ENCODE measurements around the gene CLDN25.
"Not testable (repeated sequence)": the region's sequence is repeated elsewhere in the genome, so short reads cannot be mapped to it uniquely, and the experiment has no call there.

The CLDN25 gene

DNA sequence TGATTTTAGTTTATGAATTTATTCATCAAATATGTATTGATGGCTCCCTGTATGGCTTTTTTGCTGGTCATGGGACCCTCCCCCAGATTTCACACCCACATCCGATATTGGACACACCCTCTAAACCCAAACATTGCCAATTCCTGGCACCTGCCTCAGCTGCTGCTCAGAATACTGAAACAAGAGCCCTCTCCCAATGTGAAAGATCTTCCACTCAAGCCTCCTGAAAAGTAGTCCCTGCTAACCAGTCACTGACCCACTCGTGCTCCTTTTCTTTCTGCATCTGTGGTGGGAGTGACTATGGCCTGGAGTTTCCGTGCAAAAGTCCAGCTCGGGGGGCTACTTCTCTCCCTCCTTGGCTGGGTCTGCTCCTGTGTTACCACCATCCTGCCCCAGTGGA is at the start of gene CLDN25:
Gene CLDN25, plus strand, starts transcription at position 301 of the 400 bp plus-strand sequence. Its CDS starts 0 bp downstream, at position 301.
- no peak for DNase-seq

DNA sequence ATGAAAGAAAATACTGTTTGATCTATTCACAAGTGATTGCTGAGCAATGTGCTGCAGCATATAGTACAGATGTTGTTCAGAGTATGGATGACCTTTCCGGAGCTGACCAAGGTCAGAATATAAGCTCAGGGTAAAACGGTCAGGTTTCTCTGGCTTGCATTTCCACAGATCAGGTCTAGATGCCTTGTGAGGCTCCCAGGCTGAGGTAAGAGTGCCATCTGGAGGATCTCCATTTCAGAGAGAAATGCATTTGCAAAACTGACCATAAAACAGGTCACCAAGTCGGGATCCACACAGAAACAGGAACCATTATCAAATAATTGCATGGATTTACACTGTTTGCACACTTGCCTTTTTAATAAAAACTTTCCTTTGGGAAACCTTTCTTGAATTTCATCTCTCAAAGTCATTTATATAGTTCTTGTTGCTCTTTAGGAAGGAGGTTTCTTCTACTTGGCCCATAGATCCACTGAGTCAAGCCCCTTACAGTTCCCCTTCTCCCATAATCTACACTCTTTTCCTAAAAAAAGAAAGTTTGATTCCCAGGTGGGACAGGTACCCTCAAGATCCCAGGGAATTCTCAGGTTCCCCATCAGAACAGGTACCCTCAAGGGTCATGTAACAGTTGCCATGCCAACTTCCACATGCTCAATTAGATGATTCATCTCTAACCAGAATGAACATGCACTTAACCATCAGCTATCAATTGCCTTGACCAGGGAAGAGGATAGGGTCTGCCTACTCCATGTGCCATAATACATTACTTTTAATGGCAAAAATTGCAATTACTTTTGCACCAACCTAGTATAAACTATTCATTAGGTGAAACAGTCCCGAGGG is 48.5 kb upstream of the CLDN25 start:
- DNase-seq: no peak

DNA sequence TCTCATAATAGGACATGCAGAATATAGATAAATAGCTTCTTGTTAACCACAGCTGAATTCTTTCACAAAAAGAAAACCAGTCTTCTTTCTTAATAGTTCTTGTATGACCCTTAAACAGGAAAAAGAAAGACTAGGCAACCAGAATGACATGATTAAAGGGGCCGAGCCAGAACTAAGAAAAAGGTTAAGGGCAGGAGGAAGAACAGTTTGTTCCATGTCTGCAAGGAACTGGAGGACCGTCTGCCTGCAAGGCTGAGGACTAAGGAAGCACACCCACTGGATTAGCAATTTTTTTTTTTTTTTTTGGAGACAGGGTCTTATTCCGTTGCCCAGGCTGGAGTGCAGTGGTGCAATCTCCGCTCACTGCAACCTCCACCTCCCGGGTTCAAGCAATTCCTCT is 47.5 kb upstream of the CLDN25 start:
- DNase-seq: no peak

DNA sequence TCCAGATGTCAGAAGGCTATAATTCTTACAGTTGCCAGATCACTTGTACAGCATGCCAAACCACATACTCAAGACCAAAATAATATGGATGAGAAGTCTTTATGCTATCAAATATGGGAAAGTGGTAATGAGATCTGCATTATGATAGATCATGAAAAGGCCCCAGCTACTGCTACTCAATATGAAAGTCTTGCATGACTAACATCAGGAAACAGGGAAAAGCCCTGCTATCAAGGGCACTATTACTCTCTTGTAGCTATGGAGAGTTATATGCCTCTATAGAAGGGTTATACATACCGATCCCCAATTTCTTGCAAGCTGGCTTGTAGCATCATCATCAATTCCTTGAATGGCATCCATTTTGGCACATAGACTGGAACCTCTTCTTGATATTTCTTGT is 43.3 kb upstream of the CLDN25 start:
- DNase-seq: no peak

DNA sequence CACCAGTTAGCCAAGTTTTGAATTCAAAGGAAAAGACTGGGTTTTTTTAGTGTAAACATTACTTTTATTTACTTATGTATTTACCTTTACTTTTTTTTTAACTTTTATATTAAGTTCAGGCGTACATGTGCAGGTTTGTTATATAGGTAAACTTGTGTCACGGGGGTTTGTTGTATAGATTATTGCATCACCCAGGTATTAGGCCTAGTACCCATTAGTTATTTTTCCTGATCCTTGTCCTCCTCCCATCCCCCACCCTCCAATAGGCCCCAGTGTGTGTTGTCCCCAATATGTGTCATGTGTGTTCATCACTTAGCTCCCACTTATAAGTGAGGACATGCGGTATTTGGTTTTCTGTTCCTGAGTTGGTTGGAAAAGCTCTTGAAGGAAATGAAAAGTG is 26.7 kb upstream of the CLDN25 start:
- DNase-seq: no peak

DNA sequence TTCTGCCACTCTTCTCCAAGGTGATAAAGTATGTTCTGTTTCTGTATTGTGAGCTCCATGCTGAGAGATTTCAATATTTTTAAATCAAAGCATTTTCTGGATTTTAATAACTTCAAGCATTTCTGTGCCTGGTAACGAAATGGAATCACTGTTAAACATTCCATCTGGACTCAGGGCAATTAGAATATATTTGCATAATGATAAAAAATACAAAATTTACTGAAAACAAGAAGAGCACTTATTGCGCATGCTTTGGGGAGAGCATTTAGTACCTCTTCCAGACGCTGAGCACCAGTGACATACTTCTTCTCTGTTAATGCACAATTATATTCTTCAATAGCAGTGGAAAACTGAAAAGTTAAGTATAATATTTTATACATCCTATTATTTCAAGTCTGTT is 19.4 kb upstream of the CLDN25 start:
- no peak for DNase-seq

DNA sequence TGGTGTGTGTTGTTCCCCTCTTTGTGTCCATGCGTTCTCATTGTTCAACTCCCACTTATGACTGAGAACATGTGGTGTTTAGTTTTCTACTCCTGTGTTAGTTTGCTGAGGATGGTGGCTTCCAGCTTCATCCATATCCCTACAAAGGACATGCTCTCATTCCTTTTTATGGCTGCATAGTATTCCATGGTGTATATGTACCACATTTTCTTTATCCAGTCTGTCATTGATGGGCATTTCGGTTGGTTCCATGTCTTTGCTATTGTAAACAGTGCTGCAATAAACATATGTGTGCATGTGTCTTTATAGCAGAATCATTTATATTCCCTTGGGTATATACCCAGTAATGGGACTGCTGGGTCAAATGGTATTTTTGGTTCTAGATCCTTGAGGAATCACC is 16.6 kb upstream of the CLDN25 start:
- not testable (repeated sequence) for DNase-seq

DNA sequence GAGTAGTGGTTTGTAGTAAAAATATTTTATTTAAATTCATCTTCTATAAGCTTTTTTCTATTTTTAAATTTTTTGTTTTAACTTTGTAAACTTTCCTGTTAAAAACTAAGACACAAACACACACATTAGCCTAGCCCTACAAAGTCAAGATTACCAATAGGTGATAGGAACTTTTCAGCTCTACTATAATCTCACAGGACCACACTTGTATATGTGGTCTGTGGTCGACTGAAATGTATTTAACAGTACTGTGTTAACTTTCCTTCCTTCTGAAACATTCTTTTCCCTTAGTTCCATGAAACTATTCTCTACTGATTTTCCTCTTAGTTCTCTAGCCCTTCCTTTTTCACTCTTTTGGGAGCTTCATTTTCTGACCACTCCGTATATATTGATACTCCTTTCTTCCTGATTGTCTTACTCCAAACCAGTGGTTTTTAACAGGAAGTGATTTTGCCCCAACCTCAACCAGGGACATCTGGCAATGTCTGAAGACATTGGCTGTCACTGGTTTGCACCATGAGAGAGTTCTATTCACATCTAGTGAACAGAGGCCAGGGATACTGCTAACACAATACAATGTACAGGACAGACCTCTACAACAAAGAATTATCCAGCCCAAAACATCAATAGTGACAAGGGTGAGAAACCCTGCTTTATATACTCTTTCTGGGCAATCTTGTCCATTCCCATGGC is 14.9 kb upstream of the CLDN25 start:
- DNase-seq: no peak

DNA sequence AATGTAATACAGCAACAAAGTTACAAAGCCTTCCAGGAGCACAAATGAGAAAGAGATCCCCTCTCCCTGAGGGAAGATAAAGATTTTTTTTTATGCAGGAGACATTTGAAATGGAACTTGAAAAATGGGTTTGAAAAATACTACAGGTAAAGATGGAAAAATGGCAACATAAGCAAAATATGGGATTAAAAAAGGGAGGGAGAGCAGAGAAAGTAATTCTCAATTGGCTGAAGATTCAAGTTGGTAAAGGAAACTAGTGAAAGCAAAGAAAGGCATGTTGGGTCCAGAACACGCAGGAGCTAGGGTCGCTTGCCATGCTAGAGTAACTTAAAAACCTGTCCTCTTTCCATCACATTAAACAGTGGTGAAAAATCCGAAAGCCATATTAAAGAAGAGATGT is 7.6 kb upstream of the CLDN25 start:
- no peak for DNase-seq

DNA sequence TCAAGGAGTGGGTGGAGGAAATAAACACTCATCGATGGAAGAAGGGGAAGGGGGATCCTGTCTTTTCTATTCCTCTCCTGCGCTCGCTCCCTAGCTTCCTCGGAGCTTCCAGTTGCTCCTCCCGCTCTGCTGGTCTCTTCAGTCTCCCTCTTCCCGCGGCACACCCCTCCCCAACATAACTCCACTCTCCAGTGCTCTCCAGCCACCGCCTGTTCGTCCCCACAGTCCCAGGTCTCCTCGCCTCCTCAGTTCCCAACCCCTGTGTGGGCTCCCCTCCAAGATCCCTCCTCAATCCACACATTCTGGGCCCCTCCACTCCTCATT is 6.5 kb upstream of the CLDN25 start:
- DNase-seq: no peak

DNA sequence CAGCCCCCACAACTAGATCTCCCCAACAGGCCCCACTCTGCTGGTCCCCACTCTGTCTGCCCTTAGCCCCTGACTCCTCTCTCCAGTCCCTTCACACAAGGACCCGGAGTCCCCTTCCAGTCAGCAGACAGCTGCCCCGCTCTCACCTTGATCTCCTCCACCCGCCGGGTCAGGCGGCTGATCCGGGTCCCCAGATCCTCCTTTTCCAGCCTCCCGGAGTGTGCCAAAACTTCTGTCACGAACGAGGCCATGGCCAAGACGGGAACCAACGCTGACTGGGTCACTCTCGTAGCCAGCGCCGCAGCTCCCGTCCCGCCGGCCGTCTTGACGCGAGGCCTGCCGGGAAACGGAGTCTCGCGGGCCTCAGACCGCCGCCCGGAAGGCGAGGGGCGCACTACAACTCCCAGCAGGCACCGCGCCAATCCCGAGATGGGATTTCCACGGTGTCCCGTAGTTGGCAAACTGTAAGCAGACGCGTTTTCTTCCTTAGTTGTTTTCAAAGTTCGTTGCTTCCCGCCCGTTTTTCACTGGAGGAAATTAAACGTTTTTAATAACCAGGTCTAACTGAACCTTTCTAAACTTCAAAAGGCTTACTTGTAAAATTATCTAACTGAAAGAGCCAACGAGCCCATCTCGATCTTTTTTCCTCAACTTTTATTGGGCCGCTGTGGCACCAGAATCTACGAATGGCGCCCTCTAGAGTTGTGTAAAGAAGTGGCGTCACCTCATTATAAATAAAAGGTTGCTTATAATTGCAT is 6.0 kb upstream of the CLDN25 start, which contains the start of gene ZW10:
Gene ZW10, minus strand, starts transcription at position 277 of the 758 bp plus-strand sequence. Its CDS starts 26 bp downstream, at position 251.
- DNase-seq: peak; percentile 92 to 94

DNA sequence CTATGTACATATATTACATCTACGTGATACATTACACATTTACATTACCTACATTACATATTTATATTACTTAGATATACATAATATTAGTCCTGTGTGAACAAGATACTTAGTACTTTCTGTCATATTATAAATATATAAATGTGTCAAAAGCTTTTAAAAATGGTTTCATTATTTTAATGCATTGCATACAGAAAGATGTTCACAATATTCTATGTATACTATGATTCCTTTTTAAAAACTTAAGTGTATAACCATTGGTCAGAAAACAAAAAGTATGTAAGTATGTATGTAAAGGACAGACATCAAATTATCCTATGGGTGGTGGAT is 5.5 kb upstream of the CLDN25 start:
- no peak for DNase-seq

DNA sequence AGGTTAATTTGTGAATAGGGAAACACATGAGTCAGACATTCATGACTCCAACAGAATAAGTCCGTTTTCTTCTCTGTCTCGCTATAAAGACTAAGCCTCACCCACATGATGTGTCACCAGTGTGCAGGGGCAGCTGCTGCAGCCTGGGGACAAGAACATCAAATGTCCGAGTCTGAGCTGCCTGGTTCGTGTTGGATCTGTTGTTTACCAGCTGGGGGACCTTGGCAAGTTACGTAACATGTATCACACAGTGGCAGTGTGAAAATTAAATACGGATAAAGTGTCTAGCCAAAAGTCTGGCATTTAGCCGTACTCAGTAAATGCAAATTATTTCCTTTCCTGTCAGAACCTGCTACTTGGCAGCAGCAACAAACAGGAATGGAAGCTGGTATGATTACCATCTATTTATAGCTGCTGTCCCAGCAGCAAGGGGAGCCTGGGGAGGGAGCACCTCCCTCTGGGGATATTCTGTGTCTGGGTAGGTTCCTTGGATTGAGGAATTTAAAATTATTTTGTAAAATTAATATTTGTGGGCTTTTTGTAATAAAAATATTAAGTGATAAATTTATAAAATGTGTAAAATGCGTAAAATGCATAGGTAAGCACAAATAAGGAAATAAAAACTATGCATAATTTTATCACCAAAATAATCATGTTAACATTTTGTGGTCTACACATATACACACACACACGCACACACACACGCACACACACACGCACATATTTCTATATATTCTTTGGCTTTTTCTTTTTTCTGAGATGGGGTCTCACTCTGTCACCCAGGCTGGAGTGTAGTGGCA is 1.3 kb upstream of the CLDN25 start:
- no peak for DNase-seq

DNA sequence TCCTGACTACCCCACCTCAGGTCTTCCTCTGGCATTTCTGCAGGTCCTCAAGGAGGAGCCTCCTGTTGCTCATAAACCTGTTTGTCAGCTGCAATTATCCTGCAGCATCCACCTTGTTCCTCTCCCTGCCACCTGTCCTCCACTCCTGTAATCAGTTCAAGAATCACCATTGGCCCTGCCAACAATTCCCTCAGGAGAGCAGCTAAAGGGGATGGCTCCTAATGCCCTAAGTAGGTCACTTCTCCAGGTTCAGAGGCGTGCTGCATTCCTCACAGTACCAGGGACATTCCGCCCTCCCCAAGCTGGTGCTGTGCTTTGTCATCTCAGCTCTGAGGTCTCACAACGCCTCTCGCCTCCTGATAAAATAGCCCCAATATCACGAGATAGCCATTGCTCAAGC is 2.1 kb downstream of the CLDN25 start:
- DNase-seq: no peak

DNA sequence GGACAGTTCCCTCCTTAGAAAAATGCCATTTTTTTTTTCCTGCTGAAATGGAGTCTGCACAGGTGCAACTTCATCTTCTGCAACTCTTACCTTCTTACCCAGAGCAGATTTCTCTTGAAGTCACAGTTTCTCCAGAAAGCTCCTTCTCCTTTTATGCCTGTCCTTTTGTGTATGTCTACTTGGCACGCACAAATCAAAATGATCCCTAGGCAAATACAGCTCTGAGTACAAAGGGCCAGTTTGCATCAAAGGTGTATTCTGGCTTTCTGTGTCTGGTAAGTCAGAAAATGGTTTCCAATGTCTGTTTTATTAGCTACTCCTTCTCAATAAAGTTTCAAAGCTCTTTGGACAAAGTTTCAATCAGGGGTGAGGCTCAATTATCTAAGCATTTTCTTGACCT is 2.5 kb downstream of the CLDN25 start:
- DNase-seq: no peak

DNA sequence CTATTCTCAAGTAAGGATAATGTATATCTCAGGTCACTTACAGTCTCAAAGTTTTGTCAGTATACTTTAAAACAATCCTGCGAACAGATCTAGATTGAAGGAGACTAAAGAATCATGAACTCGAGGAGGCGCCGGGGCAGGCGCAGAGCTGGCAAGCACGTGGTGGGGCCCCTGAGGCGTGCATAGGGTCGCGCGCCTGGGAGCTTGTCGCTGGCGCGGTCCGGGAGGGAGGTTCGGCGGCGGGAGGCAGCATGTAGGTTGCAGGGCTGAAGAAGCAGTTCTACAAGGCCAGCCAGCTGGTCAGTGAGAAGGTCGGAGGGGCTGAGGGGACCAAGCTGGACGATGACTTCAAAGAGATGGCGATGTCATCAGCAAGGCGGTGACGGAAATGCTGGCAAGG is 9.4 kb downstream of the CLDN25 start:
- DNase-seq: not testable (repeated sequence)

DNA sequence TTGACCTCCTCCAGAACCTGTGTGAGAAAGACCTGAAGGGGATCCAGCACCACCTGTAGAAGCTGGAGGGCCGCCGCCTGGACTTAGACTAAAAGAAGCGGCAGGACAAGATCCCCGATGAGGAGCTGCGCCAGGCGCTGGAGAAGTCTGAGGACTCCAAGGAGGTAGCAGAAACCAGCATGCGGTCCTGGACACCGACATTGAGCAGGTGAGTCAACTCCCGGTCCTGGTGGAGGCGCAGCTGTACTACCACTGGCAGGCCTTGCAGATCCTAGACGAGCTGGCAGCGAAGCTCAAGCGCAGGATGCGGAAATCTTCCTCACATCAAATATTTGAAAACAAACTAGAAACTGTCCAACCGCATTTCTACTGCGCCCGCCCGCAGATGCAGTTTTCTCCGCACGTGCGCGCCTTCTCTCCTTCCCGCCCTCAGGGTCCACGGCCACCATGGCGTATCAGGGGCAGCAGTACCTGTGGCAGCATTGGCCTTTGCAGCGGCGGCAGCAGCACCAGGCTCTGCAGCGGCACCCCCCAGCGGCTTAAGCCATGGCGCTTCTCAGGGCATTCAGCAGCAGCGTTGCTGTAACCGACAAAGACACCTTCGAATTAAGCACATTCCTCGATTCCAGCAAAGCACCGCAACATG is 10.2 kb downstream of the CLDN25 start:
- no peak for DNase-seq

DNA sequence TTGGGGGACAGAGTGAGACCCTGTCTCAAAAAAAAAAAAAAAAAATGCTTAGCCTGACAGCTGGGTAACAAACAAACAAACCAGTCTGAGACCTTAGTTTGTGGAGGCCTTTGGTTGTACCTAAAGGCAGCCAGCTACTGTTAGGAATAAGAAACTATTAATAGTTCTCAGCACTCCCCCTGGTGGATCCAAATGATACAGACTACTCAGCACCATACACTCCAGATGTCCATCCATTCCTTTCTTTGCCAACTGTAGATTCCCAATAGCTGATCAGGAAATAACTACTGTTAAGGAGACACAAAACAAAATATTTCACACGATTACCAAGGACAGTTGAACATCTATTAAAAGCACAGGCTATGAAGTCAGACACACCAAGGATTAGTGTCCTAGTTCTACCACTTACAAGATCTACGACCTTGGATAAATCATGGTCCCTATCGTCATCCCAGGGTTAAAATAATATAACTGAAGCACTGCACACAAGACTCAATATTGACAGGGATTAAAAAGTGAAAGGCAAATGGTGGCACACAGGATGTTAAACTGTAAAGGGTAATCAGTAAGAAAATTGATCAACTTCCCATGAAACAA is 17.2 kb downstream of the CLDN25 start:
- DNase-seq: no peak

DNA sequence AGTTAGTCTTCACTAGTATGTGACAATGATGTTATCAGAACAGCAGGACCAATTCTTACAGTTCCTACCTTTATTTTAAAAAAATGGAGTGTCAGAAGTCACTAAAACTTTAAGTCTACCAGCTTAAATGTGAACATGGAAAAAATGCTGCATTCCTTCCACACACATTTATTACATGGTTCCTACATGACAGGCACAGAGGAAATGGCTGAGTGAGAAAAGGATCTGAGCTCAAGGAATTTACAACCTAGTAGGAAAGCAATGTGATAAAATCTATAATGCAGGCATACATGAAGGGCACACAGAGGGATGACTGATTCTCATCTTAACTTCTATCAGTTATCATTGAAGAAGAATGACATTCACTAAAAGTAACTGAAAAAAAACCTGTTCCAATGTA is 23.0 kb downstream of the CLDN25 start:
- no peak for DNase-seq

DNA sequence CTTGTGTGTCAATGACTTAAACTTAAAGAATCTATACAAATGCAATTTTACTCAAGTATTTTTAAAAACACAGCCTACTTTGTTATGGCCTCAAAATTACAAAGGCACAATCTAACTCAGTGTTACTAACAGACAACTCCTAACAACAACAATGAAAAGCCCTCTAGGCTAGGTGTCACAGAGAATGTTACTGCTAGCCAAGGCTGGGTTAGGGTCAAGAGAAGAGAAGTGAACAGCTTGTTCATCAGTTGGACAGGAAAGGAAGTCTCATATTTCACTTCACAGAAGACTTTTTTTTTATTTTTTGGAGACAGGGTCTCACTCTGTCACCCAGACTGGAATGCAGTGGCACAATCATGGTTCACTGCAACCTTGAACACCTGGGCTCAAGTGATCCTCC is 26.0 kb downstream of the CLDN25 start:
- no peak for DNase-seq

DNA sequence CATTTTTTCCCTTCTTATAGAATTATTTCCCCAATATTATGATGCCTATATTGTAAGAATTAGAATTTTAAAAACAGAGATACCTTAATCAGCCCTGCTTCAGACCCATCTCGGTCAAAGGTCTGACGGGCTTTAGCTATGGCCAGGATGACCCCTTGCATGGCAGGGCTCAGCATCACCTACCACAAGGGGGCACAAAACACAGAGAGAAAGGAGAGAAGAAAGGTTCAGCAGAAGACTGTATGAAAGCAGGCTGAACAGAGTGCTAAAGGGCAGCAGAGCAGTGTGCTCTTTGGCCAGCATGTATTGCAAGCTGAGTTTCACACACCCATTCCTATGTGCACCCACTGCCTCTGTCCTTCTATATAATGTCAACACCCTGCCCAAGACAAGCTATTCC is 26.8 kb downstream of the CLDN25 start:
- no peak for DNase-seq

DNA sequence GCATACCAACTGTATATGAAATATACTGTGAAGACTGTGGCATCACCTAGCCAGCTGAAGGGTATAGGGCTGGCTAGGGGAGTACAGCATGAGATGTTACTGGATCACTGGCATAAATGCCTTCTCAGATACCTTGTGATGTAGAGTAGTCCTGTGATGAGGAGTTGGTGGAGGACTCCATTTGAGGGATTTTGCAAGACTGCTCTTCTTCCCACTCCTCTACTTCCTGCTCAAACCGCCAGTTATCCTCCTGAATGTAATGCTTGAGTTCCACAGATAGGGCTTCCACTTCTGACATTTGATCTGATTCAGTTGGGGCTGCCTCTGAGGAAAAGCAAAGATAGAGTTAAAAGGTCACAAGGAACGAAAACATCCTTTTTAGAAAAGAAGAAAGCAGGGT is 29.3 kb downstream of the CLDN25 start:
- DNase-seq: no peak

Measured in activated CD4-positive, alpha-beta T cell treated with anti-CD3 and anti-CD28 coated beads, Interleukin-2, amount 50 U/mL, for 48 hours (primary cell).